Measurements from ENCODE around the gene SLC41A3. TPM values are rescaled to one million over a fixed set of nuclear protein-coding genes. Genes with fewer than 3 reads are reported as not detected.

SLC41A3 gene
- total and polyA plus RNA-seq, 10 of the 15 experiments (the other 5 are each of a cell fraction or from before 2014, with no cell fraction given) = 8.3 to 29.5 (median 16.7) TPM

- Histone ChIP-seq H3K9me3 (replicated peaks; ENCODE audit: control insufficient read depth, insufficient read depth, low read length) (no peaks in the 10 kb centered on the region), H3K9ac (ENCODE audit: control insufficient read depth, insufficient read depth, low read length) (no peak overlapping the region), H3K36me3 (ENCODE audit: control insufficient read depth in 2 of 2, insufficient read depth in 2 of 2, low read length in 1 of 2) (no peaks in the 10 kb centered on the region), H3K27me3 (replicated peaks in 1 of 2; ENCODE audit: control insufficient read depth in 2 of 2, insufficient read depth in 2 of 2, low read length in 1 of 2) (no peaks in the 10 kb centered on the region), H4K20me1 (ENCODE audit: control insufficient read depth, insufficient read depth) (no peaks in the 10 kb centered on the region), H3K27ac (ENCODE audit: control insufficient read depth, insufficient read depth) (no peak overlapping the region), H3K4me2 (ENCODE audit: control insufficient read depth, insufficient read depth) (no peak overlapping the region), H2AFZ (ENCODE audit: control insufficient read depth, low read depth, low read length) (no peak overlapping the region), H3K4me1 (ENCODE audit: control insufficient read depth, insufficient read depth, low read length) (no peaks in the 10 kb centered on the region), H3K79me2 (ENCODE audit: control insufficient read depth, insufficient read depth, low read length) (no peaks in the 10 kb centered on the region), H3K4me3 (no peak overlapping the region)
- FAIRE-seq = no peak
- POLR2A ChIA-PET = no interaction called here
- BruUV-seq (replicated peaks) = no TSS peak
- no peak for DNase-seq (ENCODE audit: low read depth, low spot score)
- TF ChIP-seq POLR2AphosphoS5 (IDR thresholded peaks at IDR 0.05; ENCODE audit: low read length) (no peak), MYB (IDR thresholded peaks at IDR 0.05; ENCODE audit: borderline replicate concordance, low read depth, low read length) (no peak), MYC (IDR thresholded peaks at IDR 0.05; ENCODE audit: insufficient read depth, insufficient read length, insufficient replicate concordance, low read length, severe bottlenecking) (no peak), ZNF274 (IDR thresholded peaks at IDR 0.05; ENCODE audit: insufficient read depth, insufficient read length) (no peak), FOXK2 (IDR thresholded peaks at IDR 0.05) (no peak)
- CTCF ChIA-PET = no interaction called here
- SMC1A ChIA-PET (ENCODE audit: uncharacterized antibody, unreplicated experiment) = no interaction called here
- WGBS (ENCODE audit: insufficient coverage, insufficient replicate concordance, low lambda C conversion rate, missing lambda C conversion rate) = 97% methylated on average over 11 of the region's 11 CpGs
- in situ Hi-C loops (cut with MboI) = no loop called here
- intact Hi-C loops (cut with micrococcal nuclease; ENCODE audit: unreplicated experiment) = no loop called here
- no peak for ATAC-seq
- RAD21 ChIA-PET (ENCODE audit: unreplicated experiment) = no interaction called here
Measured at GRCh38 chr3:126077754-126078153, 6.2 kb downstream of the SLC41A3 start.

- Histone ChIP-seq H3K4me3 (no peak overlapping the region), H2AFZ (ENCODE audit: control insufficient read depth, low read depth, low read length) (no peak overlapping the region), H3K9me3 (replicated peaks; ENCODE audit: control insufficient read depth, insufficient read depth, low read length) (no peaks in the 10 kb centered on the region), H3K9ac (ENCODE audit: control insufficient read depth, insufficient read depth, low read length) (no peak overlapping the region), H3K27me3 (replicated peaks in 1 of 2; ENCODE audit: control insufficient read depth in 2 of 2, insufficient read depth in 2 of 2, low read length in 1 of 2) (no peaks in the 10 kb centered on the region), H3K4me1 (ENCODE audit: control insufficient read depth, insufficient read depth, low read length) (no peaks in the 10 kb centered on the region), H3K36me3 (ENCODE audit: control insufficient read depth in 2 of 2, insufficient read depth in 2 of 2, low read length in 1 of 2) (no peaks in the 10 kb centered on the region), H3K4me2 (ENCODE audit: control insufficient read depth, insufficient read depth) (no peak overlapping the region), H3K79me2 (ENCODE audit: control insufficient read depth, insufficient read depth, low read length) (no peaks in the 10 kb centered on the region), H3K27ac (ENCODE audit: control insufficient read depth, insufficient read depth) (no peak overlapping the region), H4K20me1 (ENCODE audit: control insufficient read depth, insufficient read depth) (no peaks in the 10 kb centered on the region)
- ATAC-seq (no peak), DNase-seq (ENCODE audit: low read depth, low spot score) (no peak), FAIRE-seq (no peak)
- TF ChIP-seq RFX5 (IDR thresholded peaks at IDR 0.05; ENCODE audit: low read depth, low read length) = no peak
- peak; percentile 69; the same call in 1 of the 2 replicates for TF ChIP-seq ZNF24 (IDR thresholded peaks at IDR 0.05)
- ChIA-PET CTCF (no interaction called here), RAD21 (ENCODE audit: unreplicated experiment) (interaction anchor here (1.0 kb wide), 1 partner anchor 433 kb away, joined by 3 read pairs; no protein-coding TSS in a partner anchor), POLR2A (no interaction called here), SMC1A (ENCODE audit: uncharacterized antibody, unreplicated experiment) (interaction anchor here (0.6 kb wide), 1 partner anchor 1963 kb away, joined by 3 read pairs; no protein-coding TSS in a partner anchor)
- in situ Hi-C loops (cut with MboI) (no loop called here), intact Hi-C loops (cut with micrococcal nuclease; ENCODE audit: unreplicated experiment) (no loop called here)
- no TSS peak for BruUV-seq (replicated peaks)
Measured at GRCh38 chr3:126076140-126076539, 7.8 kb downstream of the SLC41A3 start.
